ENCODE measurements around the gene NCAPG2.

Gene NCAPG2

GRCh38 chr7:158658475-158658874 is 46.1 kb downstream of the NCAPG2 start:
- CTCF ChIA-PET: interaction anchor here (1.2 kb wide), 1 partner anchor 9 kb away, joined by 3 read pairs; no protein-coding TSS in a partner anchor
- TF ChIP-seq, protein P1, sequence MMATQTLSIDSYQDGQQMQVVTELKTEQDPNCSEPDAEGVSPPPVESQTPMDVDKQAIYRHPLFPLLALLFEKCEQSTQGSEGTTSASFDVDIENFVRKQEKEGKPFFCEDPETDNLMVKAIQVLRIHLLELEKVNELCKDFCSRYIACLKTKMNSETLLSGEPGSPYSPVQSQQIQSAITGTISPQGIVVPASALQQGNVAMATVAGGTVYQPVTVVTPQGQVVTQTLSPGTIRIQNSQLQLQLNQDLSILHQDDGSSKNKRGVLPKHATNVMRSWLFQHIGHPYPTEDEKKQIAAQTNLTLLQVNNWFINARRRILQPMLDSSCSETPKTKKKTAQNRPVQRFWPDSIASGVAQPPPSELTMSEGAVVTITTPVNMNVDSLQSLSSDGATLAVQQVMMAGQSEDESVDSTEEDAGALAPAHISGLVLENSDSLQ (IDR thresholded peaks at IDR 0.05): no peak
- TF ChIP-seq HDGF (IDR thresholded peaks at IDR 0.05; ENCODE audit: borderline replicate concordance) (no peak), LEF1 (IDR thresholded peaks at IDR 0.05; ENCODE audit: borderline replicate concordance) (no peak), SP1 (IDR thresholded peaks at IDR 0.05) (no peak), ZNF384 (IDR thresholded peaks at IDR 0.05) (no peak)
- DNase-seq (ENCODE audit: extremely low spot score): no peak
- POLR2A ChIA-PET: no interaction called here

GRCh38 chr7:158657189-158657746 is 47.3 kb downstream of the NCAPG2 start:
- ChIA-PET POLR2A (no interaction called here), CTCF (interaction anchor here (1.6 kb wide), 1 partner anchor 10 kb away, joined by 5 read pairs; no protein-coding TSS in a partner anchor)
- no peak for DNase-seq (ENCODE audit: extremely low spot score)
- TF ChIP-seq, protein P1 (IDR thresholded peaks at IDR 0.05): no peak
- no peak for TF ChIP-seq FOXA1 (IDR thresholded peaks at IDR 0.05)
- TF ChIP-seq LEF1 (IDR thresholded peaks at IDR 0.05; ENCODE audit: borderline replicate concordance): no peak
- no peak for TF ChIP-seq NFRKB (IDR thresholded peaks at IDR 0.05)
- TF ChIP-seq CTBP1 (IDR thresholded peaks at IDR 0.05; ENCODE audit: borderline replicate concordance): no peak
- no peak for TF ChIP-seq L3MBTL2 (conservative IDR thresholded peaks at IDR 0.05)

GRCh38 chr7:158655931-158656441 is 48.6 kb downstream of the NCAPG2 start:
- DNase-seq (ENCODE audit: extremely low spot score): no peak
- CTCF ChIA-PET: interaction anchor here (0.7 to 1.6 kb wide), 2 partner anchors 9 kb away, joined by 3 to 5 read pairs; no protein-coding TSS in a partner anchor
- TF ChIP-seq SP1 (IDR thresholded peaks at IDR 0.05): no peak
- TF ChIP-seq SUZ12 (IDR thresholded peaks at IDR 0.05): no peak
- TF ChIP-seq ELF4 (IDR thresholded peaks at IDR 0.05): no peak
- no peak for TF ChIP-seq L3MBTL2 (conservative IDR thresholded peaks at IDR 0.05)
- no peak for TF ChIP-seq FOXA1 (IDR thresholded peaks at IDR 0.05)
- TF ChIP-seq HDGF (IDR thresholded peaks at IDR 0.05; ENCODE audit: borderline replicate concordance): no peak
- no peak for TF ChIP-seq BHLHE40 (IDR thresholded peaks at IDR 0.05; ENCODE audit: borderline replicate concordance)
- TF ChIP-seq CTBP1 (IDR thresholded peaks at IDR 0.05; ENCODE audit: borderline replicate concordance): no peak
- no peak for TF ChIP-seq FOXK2 (IDR thresholded peaks at IDR 0.05)
- POLR2A ChIA-PET: no interaction called here

DNA sequence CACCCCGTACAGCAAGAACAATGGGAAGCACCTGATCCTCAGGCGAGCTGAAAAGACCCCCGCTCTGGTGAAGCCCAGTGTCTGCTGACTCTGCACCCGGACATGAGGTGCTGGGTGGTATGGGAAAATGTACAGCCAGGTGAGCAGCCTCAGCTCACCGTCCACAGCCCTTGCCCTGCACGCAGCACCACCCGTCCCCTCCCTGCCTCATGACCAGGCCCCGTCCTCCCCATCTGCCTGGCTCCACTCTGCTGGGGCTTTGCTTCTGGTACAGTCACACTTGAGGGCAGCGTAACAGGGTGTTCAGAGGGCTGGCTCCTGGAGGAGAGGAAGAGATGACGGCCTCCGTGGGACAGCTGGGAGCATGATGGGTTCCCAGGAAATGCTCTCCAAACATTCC is 49.1 kb downstream of the NCAPG2 start:
- no peak for TF ChIP-seq SP1 (IDR thresholded peaks at IDR 0.05)
- ChIA-PET POLR2A (no interaction called here), CTCF (interaction anchor here (0.7 kb wide), 1 partner anchor 9 kb away, joined by 3 read pairs; no protein-coding TSS in a partner anchor)
- no peak for DNase-seq (ENCODE audit: extremely low spot score)

GRCh38 chr7:158651968-158652565 is 52.5 kb downstream of the NCAPG2 start:
- no peak for TF ChIP-seq BHLHE40 (IDR thresholded peaks at IDR 0.05; ENCODE audit: borderline replicate concordance)
- TF ChIP-seq, protein P1 (IDR thresholded peaks at IDR 0.05): no peak
- TF ChIP-seq LEF1 (IDR thresholded peaks at IDR 0.05; ENCODE audit: borderline replicate concordance): no peak
- no peak for TF ChIP-seq FOXM1 (IDR thresholded peaks at IDR 0.05; ENCODE audit: borderline replicate concordance)
- TF ChIP-seq CTBP1 (IDR thresholded peaks at IDR 0.05; ENCODE audit: borderline replicate concordance): no peak
- no peak for TF ChIP-seq FOXK2 (IDR thresholded peaks at IDR 0.05)
- no peak for TF ChIP-seq FOXA1 (IDR thresholded peaks at IDR 0.05)
- TF ChIP-seq NFRKB (IDR thresholded peaks at IDR 0.05): no peak
- TF ChIP-seq ARNT (IDR thresholded peaks at IDR 0.05): no peak
- CTCF ChIA-PET: no interaction called here
- DNase-seq (ENCODE audit: extremely low spot score): no peak
- POLR2A ChIA-PET: no interaction called here

GRCh38 chr7:158650821-158651225 is 53.8 kb downstream of the NCAPG2 start:
- POLR2A ChIA-PET: no interaction called here

DNA sequence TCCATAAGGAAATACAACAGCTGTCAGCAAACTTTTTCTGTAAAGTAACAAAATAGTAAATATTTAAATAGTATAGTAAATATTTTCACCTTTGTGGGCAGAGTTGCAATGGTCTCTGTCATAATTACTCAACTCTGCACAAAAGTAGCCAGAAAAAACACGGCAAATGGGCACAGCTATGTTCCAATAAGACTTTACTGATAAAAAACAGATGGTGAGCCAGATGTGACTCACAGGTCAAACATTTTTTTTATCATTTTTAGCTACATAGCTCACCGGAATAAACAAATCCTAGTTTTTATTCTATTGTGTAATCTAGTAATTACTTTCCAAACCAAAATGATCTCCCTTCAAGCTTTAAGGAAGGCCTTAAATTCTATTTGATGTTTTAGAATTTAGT is 55.3 kb downstream of the NCAPG2 start:
- no peak for TF ChIP-seq SP1 (IDR thresholded peaks at IDR 0.05)
- TF ChIP-seq SUZ12 (IDR thresholded peaks at IDR 0.05): no peak
- TF ChIP-seq CTBP1 (IDR thresholded peaks at IDR 0.05; ENCODE audit: borderline replicate concordance): no peak
- TF ChIP-seq FOXM1 (IDR thresholded peaks at IDR 0.05; ENCODE audit: borderline replicate concordance): no peak
- TF ChIP-seq BHLHE40 (IDR thresholded peaks at IDR 0.05; ENCODE audit: borderline replicate concordance): no peak
- TF ChIP-seq LEF1 (IDR thresholded peaks at IDR 0.05; ENCODE audit: borderline replicate concordance): no peak
- TF ChIP-seq ELF4 (IDR thresholded peaks at IDR 0.05): no peak
- ChIA-PET POLR2A (no interaction called here), CTCF (interaction anchor here (0.9 kb wide), 1 partner anchor 10 kb away, joined by 3 read pairs; no protein-coding TSS in a partner anchor)
- no peak for DNase-seq (ENCODE audit: extremely low spot score)

More at GRCh38 chr7:158650821-158651225, 53.8 kb downstream of the NCAPG2 start:
- CTCF ChIA-PET: no interaction called here
- no peak for DNase-seq (ENCODE audit: extremely low spot score)
- no peak for TF ChIP-seq FOXA1 (IDR thresholded peaks at IDR 0.05)

All from HEK293T (cell line).